Measurements from ENCODE around the gene NYNRIN. TPM values are rescaled to one million over a fixed set of nuclear protein-coding genes. Genes with fewer than 3 reads are reported as not detected.
A peak's percentile ranks its signal among the peaks of the same experiment; 100 is the strongest.
"Not testable (repeated sequence)": the region's sequence is repeated elsewhere in the genome, so short reads cannot be mapped to it uniquely, and the experiment has no call there.

The NYNRIN gene
- total and polyA plus RNA-seq, 12 donors: 3.6 to 9.0 (median 6.4) TPM

- no peak for TF ChIP-seq CTCF (IDR thresholded peaks at IDR 0.05)
- H3K9me3 ChIP-seq: no peaks in the 10 kb centered on the region
- H3K4me1 ChIP-seq: peaks cover 0 to 19% (median 0%) of the 10 kb centered on the region in 9 donors
- ATAC-seq (no peak), DNase-seq (no peak)
- no peak overlapping the region for H3K4me3 ChIP-seq
- intact Hi-C loops (cut with DNase I): no loop called here
- peaks cover 0 to 29% (median 14%) of the 10 kb centered on the region in 7 donors for H3K27me3 ChIP-seq
- H3K36me3 ChIP-seq: no peaks in the 10 kb centered on the region
- H3K27ac ChIP-seq: peak overlapping the region in 1 of 10 donors; percentile 31
- 71 to 82% methylated on average over 5 of the region's 5 CpGs for WGBS, 2 donors
Measured at GRCh38 chr14:24353559-24354481, 45.0 kb upstream of the NYNRIN start.

- ATAC-seq; DNase-seq; intact Hi-C loops (cut with DNase I); H3K4me3 ChIP-seq; H3K9me3 ChIP-seq; H3K36me3 ChIP-seq: not testable (repeated sequence)
- WGBS, 2 donors: 91% methylated on average over 3 of the region's 3 CpGs
- H3K4me1 ChIP-seq: peaks cover 0 to 19% (median 0%) of the 10 kb centered on the region in 9 donors
- peak overlapping the region in 1 of 10 donors; percentile 31 for H3K27ac ChIP-seq
- H3K27me3 ChIP-seq: peaks cover 0 to 29% (median 14%) of the 10 kb centered on the region in 7 donors
Measured at GRCh38 chr14:24354482-24354825, 44.3 kb upstream of the NYNRIN start.

GRCh38 chr14:24355009-24355408 is 43.8 kb upstream of the NYNRIN start:
- peaks cover 0 to 19% (median 0%) of the 10 kb centered on the region in 9 donors for H3K4me1 ChIP-seq
- H3K4me3 ChIP-seq: no peak overlapping the region
- H3K36me3 ChIP-seq: no peaks in the 10 kb centered on the region
- no peaks in the 10 kb centered on the region for H3K9me3 ChIP-seq
- intact Hi-C loops (cut with DNase I): no loop called here
- no peak for DNase-seq
- TF ChIP-seq CTCF (IDR thresholded peaks at IDR 0.05): no peak
- ATAC-seq: no peak
- 91 to 92% methylated on average over 7 of the region's 7 CpGs for WGBS, 2 donors
- no peak overlapping the region for H3K27ac ChIP-seq
- H3K27me3 ChIP-seq: peaks cover 0 to 29% (median 14%) of the 10 kb centered on the region in 7 donors

GRCh38 chr14:24356208-24356607 is 42.6 kb upstream of the NYNRIN start:
- ATAC-seq: no peak
- H3K9me3 ChIP-seq: no peaks in the 10 kb centered on the region
- 84 to 89% methylated on average over 4 of the region's 4 CpGs for WGBS, 2 donors
- H3K27ac ChIP-seq: no peak overlapping the region
- peaks cover 0 to 19% (median 0%) of the 10 kb centered on the region in 9 donors for H3K4me1 ChIP-seq
- no peak overlapping the region for H3K4me3 ChIP-seq
- intact Hi-C loops (cut with DNase I): no loop called here
- no peak for TF ChIP-seq CTCF (IDR thresholded peaks at IDR 0.05)
- H3K36me3 ChIP-seq: no peaks in the 10 kb centered on the region
- peaks cover 0 to 25% (median 14%) of the 10 kb centered on the region in 7 donors for H3K27me3 ChIP-seq
- DNase-seq: no peak

GRCh38 chr14:24360281-24360680 is 38.5 kb upstream of the NYNRIN start:
- ATAC-seq: no peak
- no peak overlapping the region for H3K27ac ChIP-seq
- peaks cover 0 to 13% (median 0%) of the 10 kb centered on the region in 7 donors for H3K27me3 ChIP-seq
- H3K36me3 ChIP-seq: no peaks in the 10 kb centered on the region
- H3K9me3 ChIP-seq: no peaks in the 10 kb centered on the region
- TF ChIP-seq CTCF (IDR thresholded peaks at IDR 0.05): no peak
- no peak overlapping the region for H3K4me3 ChIP-seq
- 94 to 97% methylated on average over 3 of the region's 3 CpGs for WGBS, 2 donors
- no peak for DNase-seq
- intact Hi-C loops (cut with DNase I): loop anchor here in 2 of 10 donors (10.0 kb wide), 2 partner anchors 55 to 75 kb away; no protein-coding TSS in a partner anchor
- H3K4me1 ChIP-seq: peaks cover 0 to 6% (median 5%) of the 10 kb centered on the region in 9 donors

Measured in heart right ventricle (tissue), 16 donors.